Measurements from ENCODE around the gene CAPN8. TPM values are rescaled to one million over a fixed set of nuclear protein-coding genes. Genes with fewer than 3 reads are reported as not detected.

The CAPN8 gene
- total RNA-seq, 1 experiment from 2014 or later, result not detected

DNA sequence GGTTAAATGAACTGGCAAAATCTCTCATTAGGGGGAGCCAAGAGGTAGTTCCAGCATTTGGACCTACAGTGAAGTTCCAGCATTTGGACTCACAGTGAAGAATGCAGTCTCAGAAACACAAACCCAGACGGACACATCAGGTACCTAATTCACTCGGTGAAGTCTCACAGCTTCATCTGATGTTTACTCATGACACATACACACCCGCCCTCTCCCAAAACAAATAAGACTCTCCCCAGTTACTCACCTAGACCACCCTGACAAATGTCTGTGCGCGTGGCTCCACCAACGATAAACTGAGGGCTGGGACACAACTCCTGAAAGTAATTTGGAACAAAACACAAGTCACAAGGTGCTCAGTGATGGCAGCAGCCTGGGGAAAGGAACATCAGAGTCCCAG, 11.4 kb downstream of the CAPN8 start:
- no peak for DNase-seq (ENCODE audit: low read depth)

DNA sequence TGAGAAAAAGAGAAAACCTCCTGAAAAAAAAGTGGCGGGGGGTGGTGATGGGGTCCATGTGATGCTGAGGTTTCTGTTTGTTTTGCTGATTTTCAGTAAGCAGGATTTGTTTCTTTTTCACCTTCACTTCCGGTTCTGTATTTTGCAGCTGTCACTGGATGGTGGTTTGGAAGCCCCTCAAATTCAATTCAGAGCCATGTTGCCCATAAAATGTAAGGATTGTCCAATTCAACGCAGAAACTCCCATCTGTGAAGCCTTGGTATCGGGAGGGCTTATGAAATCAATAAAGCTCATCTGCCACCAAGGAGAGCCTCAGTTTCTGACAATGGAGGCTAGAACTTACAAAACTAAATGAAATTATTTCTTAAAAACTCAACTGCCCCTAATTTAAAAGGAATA, 12.1 kb downstream of the CAPN8 start:
- no peak for DNase-seq (ENCODE audit: low read depth)

DNA sequence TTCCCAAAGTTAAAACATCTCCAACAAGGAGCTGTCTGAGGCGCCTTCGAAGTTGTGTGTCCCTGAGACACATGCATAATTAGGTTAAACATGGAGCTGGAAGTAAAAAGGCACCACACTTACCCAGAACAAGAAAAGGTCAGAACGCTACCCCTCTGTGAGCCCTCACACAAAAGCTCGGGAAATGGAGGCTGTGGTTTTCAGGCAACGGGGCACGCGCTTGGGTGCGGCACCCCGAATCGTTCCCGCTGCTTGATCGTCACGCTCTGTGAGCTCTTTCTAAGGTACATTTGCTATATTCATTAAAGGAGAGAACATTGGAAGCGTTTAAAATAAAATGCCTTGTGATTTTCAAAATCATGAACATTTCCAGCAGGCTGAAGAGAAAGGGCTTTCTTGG, 12.5 kb downstream of the CAPN8 start:
- no peak for DNase-seq (ENCODE audit: low read depth)

DNA sequence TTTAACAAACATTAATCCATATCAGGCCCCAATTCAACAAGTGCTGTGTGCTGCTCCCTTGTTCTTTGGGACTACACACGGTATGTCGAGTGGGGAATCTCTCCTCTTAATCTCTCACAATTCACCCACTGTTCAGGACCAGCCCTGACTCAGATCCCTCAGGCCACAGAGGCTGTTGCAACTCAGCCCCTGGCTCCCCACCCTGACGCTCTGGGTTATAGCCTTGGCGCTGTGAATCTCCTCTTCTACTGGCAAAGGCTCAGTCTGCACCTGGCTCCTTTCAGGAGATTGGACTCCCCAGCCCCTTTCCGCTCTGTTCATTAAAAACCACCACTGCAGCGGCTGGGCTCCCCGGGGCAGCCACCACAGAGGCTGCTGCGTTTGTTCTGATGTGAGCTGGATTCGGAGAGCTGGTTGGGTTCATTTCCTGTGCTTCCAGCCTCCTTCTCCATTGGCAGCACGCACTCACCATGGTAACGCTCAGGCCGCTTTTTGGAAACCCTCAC, 13.0 kb downstream of the CAPN8 start:
- DNase-seq (ENCODE audit: low read depth), result peak; percentile 83

DNA sequence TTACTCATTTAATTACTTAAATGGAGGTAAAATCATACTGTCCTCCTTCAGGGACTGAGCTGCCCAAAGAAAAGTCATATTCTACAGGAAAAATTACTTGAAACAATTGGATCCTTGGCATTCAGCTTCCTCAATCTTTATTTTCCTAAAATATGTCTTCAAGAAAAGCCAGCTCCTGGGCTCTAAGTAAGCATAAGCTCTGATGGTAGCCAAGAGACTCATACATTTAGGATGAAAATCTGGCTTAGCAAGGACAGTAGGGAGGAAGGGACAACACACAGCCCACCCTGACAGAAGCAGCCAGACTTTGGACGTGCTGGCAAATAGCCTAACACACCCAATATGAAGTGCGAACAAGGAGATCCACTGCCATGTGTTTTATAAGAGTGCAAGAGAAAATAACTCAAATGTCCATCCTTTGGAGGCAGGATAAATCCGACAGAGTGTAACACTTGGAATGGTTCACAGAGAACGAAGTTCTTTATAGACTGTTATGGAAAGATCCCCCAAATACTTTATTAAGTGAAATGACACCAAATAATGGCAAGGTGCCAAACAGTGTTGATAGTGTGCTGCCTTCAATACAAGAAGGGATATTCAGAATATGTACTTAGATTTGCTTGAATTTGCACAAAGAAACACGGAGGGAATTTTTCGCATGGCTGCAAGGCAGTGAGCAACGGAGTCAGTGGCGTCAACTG, 14.1 kb downstream of the CAPN8 start:
- no peak for DNase-seq (ENCODE audit: low read depth)

- no peak for DNase-seq (ENCODE audit: low read depth)
Observed at GRCh38 chr1:223650465-223650864, 15.0 kb downstream of the CAPN8 start.

DNA sequence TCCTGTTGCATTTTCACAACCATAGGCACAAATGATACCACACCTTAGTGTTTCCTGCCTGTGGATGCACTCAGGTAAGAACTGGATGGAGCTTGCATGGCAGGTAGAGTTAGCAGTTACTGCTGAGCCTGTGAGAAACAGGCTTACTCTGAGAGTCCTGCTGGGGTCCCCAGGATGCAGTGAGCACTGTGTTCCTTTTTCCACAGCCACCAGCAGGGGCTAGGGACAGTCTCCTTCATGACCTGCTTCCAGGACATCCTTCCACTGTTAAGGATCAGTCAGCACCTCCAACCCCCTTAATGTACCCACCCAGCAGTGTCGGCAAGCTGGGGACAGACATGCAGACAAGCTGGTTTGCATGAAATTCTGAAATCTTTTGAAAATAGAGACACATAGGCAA, 16.3 kb downstream of the CAPN8 start:
- DNase-seq (ENCODE audit: low read depth), result no peak

DNA sequence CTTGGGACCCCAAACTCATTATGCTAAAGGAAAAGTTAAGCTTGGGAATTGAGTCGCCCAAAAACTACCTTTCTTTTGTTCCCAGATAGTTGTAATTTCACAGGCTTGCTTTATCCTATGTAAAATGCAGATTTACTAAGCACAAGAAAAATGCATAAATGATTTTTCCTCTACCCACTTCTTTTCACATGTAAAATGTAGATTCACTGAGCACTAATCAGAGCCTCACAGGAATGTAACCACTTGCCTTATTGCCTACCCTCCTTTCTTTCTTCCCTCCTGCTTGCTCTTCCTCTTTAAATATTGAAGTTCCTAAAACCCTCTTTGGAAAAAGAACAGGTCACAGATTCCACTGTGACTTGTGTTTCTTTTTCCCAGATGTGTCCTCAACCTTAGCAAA, 18.3 kb downstream of the CAPN8 start:
- no peak for DNase-seq (ENCODE audit: low read depth)

DNA sequence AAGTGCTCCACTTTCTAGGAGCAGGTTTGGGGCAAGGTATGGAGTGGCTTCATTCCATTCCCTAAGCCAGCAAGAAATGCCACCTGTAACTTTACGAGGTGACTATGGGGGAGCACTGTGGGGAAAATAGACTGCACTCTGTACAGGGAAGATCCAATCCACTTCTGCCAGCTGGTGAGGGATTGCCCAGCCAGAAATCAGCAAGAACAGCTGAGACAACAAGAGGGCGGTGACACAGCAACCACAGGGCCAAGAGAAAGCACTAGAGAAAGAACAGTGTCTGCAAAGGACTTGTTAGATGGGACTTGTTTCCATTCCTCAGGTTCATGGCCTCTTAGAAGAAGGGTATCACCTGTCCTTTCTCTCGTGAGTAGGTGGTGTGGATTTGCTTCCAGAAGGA, 19.6 kb downstream of the CAPN8 start:
- no peak for DNase-seq (ENCODE audit: low read depth)

DNA sequence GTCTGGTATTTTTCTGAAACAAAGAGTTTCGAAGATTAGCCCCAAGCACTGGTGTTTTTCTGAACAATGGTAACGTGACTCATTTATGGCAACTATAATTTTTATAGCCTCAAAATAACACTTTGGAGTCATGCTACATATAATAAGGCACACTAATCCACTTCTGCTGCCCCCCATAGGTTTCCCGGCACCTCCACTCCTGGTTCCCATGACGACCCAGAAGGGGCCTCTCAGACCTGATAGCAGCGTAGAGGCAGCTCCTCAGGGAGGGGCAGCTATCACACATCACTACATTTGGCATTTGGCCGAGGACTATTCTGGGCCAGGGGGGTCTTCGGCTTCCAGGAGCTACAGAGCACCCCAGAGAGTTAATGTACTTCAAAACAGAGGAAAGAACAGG, 23.3 kb downstream of the CAPN8 start:
- no peak for DNase-seq (ENCODE audit: low read depth)

DNA sequence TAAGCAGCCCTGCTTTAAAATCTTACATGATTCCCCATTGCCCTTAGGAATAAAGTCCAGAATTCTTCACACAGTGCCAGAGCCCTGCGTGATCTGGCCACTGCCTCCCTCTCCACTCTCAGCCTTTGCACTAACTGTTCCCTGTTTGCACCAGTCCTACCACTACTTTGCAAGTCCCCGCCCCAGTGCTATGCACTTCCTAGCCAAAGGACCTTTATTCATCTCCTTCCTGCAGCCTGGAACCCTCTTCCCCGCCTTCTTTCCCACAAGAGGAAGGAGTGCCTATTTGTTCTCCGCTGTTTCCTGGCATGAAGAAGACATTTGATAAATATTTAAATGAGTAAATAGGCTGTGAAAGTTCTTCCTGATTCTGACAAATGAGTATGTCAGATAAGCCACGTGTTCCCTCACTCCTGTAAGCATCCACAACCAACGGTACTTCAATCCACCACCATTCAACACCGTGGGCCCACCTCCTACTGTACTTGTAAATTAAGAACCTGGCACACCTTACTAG, 23.9 kb downstream of the CAPN8 start:
- DNase-seq (ENCODE audit: low read depth), result no peak

DNA sequence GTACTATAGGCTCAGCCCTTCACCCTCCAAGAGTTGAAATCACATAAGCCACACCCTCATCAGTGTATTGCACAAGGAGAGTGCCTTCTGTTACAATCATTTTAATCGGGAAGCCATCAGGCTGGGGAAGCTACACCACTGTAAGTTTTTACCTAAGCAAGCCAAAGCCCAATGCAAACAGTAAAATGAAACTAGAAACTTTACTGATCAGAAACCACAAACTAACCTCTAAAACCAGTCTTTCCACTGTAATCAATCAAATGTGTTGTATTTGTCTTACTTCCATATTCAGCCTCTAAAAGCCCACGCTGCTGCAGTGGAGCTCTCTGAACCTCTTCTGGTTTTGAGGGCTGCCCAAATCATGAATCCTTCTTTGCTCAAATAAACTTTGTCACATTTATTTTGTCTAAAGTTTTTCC, 26.2 kb downstream of the CAPN8 start:
- DNase-seq (ENCODE audit: low read depth), result no peak

DNA sequence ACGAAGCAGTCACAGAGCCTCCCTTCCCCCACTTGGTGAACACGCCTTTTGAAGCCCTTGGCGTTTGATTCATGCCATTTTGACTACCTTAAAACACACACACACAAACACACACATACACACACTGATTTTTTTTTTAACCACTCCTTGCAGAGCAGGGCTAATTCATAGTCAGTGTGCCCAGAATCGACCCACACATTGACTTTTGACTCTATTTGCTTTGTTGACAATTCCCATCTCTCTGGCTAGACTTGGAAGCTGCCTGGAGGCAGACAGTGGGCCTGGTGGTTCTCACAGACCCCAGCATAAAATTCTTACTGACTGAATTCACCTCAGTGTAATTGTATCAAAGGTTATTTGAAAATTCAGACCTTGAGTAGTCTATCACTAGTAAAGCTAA, 30.3 kb downstream of the CAPN8 start:
- DNase-seq (ENCODE audit: low read depth), result no peak

GRCh38 chr1:223634423-223634822, 31.1 kb downstream of the CAPN8 start:
- DNase-seq (ENCODE audit: low read depth), result no peak

GRCh38 chr1:223631956-223632355, 33.5 kb downstream of the CAPN8 start:
- DNase-seq (ENCODE audit: low read depth), result no peak

DNA sequence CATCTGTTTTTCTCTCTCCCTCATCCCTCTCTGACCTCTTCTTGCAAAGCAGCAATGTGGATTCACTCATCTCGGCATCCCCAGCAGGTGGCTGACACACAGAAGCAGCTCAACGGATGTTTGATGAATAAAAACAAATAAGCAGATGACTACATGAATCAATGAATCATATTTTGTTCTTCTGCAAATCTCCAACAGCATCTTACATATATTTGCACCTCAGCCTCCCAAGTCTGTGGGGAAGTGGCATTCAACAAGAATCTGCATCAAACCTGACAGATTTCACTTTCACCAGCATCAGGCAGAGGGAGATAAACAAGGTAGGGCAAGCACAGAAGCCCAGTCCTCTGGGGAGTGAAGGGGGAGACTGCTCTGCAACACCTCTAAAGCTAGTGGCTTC, 34.0 kb downstream of the CAPN8 start:
- DNase-seq (ENCODE audit: low read depth), result no peak

DNA sequence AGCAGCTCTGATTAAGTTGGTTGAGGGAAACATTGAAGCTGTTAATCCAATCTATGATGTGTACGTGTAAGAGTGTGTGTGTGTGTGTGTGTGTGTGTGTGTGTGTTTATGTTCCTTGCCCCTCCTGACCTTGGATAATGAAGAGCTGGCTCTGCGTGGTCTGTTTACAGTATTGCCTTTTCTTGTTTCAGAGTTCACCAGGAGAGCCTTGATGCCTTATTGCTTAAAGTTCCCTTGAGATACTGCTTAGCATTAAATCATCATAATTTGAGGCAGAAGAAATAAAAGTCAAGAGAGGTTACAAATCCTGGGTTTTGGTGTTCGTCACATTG, 36.4 kb downstream of the CAPN8 start:
- DNase-seq (ENCODE audit: low read depth), result no peak

DNA sequence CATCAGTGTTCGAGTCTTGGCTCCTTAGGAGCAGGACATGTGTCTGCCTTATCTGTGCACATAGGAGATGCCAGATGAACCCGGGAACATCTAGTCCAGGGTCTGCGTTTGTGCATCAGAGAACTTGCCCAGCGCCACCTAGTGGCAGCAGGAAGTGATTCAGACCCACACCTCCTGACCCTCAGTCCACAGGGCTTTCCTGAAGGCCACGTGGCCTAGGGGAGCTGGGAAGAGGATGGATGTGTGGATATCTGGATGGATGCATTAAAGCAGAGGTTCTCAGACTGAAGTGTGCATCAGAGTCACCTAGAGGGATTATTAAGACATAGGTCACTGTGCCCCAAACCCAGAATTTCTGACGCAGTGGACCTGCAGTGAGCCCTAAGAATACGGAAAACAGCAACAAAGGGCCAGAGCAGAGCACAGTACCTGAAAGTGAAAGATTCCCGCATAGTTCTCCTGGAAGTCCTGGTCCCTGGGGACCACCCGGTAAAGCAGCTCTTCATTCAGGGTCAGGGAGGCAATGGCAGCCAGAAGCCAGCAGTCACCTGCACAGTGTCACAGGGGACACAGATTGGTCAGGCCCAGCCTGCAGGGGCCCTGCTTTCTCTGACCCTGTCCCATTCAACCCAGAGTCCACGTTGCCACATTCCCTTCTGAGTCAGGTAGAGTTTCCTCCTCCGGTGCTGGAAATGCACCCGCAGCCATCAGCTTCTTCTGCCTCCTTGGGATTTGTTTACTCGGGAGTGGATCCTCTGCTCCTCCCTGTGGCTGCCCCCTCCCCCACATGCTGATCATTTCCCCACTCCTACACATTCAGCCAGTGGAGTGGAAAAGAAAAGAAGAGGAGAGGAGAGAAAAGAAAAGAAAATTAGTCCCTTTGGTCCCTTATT, 37.0 kb downstream of the CAPN8 start:
- DNase-seq (ENCODE audit: low read depth), result peak; percentile 49

DNA sequence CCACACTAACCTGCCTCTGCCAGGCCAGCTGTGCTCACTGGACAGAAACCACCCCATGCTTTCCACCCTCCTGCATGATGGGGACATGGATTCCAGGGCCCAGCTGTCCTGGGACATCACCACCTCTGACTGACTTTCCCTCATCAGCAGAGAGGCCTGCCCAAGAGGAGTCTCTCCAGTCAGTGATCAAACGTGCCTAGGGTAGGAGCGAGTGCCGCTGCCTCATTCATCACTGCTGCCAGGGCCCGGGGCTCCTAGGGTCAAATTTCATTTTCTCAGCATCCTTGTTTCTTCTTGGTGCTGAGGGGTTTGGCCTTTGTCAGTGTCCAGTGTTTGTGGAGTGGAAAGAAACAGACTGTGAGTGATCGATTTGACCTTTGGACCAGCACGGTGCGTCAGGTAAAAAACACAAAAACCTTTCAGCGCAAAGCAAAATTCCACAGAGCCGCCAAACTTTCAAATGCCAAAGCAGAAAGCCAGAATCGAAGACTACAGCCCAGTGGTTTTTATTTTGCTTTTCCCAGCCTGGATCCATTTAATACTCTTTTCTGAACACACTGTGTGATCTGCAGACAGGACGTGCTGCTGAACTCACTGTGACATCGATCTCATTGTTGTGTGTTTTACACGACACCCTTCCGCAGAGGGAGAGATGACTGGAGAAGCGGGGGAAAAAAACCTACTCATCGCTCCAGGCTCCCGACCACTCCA, 43.2 kb downstream of the CAPN8 start:
- DNase-seq (ENCODE audit: low read depth), result no peak

DNA sequence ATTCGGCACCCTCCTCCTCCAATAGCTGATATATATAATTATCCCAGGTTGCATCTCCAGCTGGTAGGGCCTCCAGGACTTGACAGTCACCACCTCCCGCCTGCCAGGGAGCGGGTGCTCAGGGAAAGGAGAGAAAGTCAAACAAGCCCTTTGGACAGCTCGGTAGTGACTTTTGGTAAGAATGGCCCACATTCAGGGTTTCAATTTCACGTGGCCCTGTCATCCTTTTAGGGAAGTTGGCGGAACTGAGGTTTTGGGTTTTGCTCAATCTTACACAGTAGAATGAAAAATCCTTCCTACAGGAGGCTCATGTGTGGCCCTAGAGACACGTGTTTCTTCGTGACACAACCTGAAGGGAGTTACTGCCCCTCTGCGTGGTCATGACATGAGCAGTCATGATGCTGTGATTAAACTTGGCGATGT, 44.2 kb downstream of the CAPN8 start:
- no peak for DNase-seq (ENCODE audit: low read depth)

- peak; percentile 13 for DNase-seq (ENCODE audit: low read depth)
Observed at GRCh38 chr1:223620297-223620897, 45.1 kb downstream of the CAPN8 start.

- no peak for DNase-seq (ENCODE audit: low read depth)
Observed at GRCh38 chr1:223618680-223619079, 46.8 kb downstream of the CAPN8 start.
